Endothelial cell of umbilical vein (primary cell): ENCODE data around the gene ROBO2. TPM values are rescaled to one million over a fixed set of nuclear protein-coding genes. Genes with fewer than 3 reads are reported as not detected.

Experiments used
- BruUV-seq: library from RNA; stranded (reverse); fragments of 400-500 nt; replicated peaks from 2 replicates; lab custom pipeline; 2021; lab: Mats Ljungman, UMichigan
- CTCF ChIA-PET: fragments of 300-600, 350-600 bp; sonication (Branson Sonifier 250); formaldehyde crosslinking; loops from one replicate; lab custom pipeline; 2021; ENCODE audit warnings: antibody characterized with exemption, inconsistent platforms; lab: Charles Lee
- POLR2A ChIA-PET: fragments of 300-600, 350-600 bp; sonication (Branson Sonifier 250); formaldehyde crosslinking; loops from one replicate; lab custom pipeline; 2021; ENCODE audit warnings: antibody characterized with exemption, inconsistent platforms; lab: Charles Lee
- DNase-seq: peaks from one replicate; pipeline ENCODE4 v3.0.0-alpha.2; 2011; ENCODE audit warnings: low read depth, low spot score
- FAIRE-seq: peaks from 2 replicates; lab custom pipeline; 2011; peaks lifted over from hg19 to GRCh38; lab: Jason Lieb, UNC
- H2AFZ ChIP-seq: 2 replicates; pipeline ENCODE4 v1.6.0; 2012; ENCODE audit warnings: low read depth, low read length, control low read depth, inconsistent platforms
- H3K27ac ChIP-seq: 2 replicates; pipeline ENCODE4 v1.5.1; 2011; ENCODE audit warnings: low read depth, mild to moderate bottlenecking, control low read depth, low read length, moderate library complexity; ENCODE audit not compliant: insufficient read depth
- H3K27me3 ChIP-seq, 2 experiments: 2 replicates each; pipeline versions ENCODE4 v1.6.0 to v1.6.1; 2011; ENCODE audit warnings: low read length in 2 of 2, mixed read lengths in 1 of 2; ENCODE audit not compliant: control insufficient read depth in 2 of 2, insufficient read depth in 2 of 2
- H3K36me3 ChIP-seq, 2 experiments: 2 replicates in 1 of 2; 3 replicates in 1 of 2; pipeline ENCODE4 v1.5.1; 2011; ENCODE audit warnings: low read length in 2 of 2, mild to moderate bottlenecking in 1 of 2, moderate library complexity in 1 of 2; ENCODE audit not compliant: control insufficient read depth in 2 of 2, insufficient read depth in 2 of 2; ENCODE audit errors: extremely low read depth in 1 of 2
- H3K4me1 ChIP-seq: 3 replicates; pipeline ENCODE4 v1.5.1; 2011; ENCODE audit warnings: mild to moderate bottlenecking, low read length; ENCODE audit not compliant: control insufficient read depth, insufficient read depth; ENCODE audit errors: extremely low read depth
- H3K4me2 ChIP-seq: 2 replicates; pipeline ENCODE4 v1.6.1; 2011; ENCODE audit warnings: low read length, control low read depth, mixed read lengths; ENCODE audit not compliant: insufficient read depth
- H3K4me3 ChIP-seq, 3 experiments: fragments of 200-600 bp in 1 of 3; sonication (generic), shearing (Covaris generic) in 1 of 3; replicated peaks in 1 of 3; 2 replicates each; pipeline ENCODE4 v1.5.1; 2011 to 2016; ENCODE audit warnings: control low read depth in 3 of 3, low read length in 3 of 3, mild to moderate bottlenecking in 2 of 3, inconsistent platforms in 1 of 3, low read depth in 1 of 3, moderate library complexity in 1 of 3; ENCODE audit not compliant: insufficient read depth in 1 of 3
- H3K79me2 ChIP-seq: 2 replicates; pipeline ENCODE4 v1.6.0; 2012; ENCODE audit warnings: low read length, inconsistent platforms; ENCODE audit not compliant: control insufficient read depth, insufficient read depth
- H3K9ac ChIP-seq: replicated peaks from 2 replicates; pipeline ENCODE3; 2011; ENCODE audit warnings: low read length, control low read depth; ENCODE audit not compliant: insufficient read depth; ENCODE audit errors: extremely low read depth
- H3K9me1 ChIP-seq: replicated peaks from 3 replicates; pipeline ENCODE4 v1.6.0; 2011; ENCODE audit warnings: mild to moderate bottlenecking, low read length; ENCODE audit not compliant: control insufficient read depth, insufficient read depth; ENCODE audit errors: extremely low read depth
- H3K9me3 ChIP-seq: replicated peaks from 2 replicates; pipeline ENCODE4 v1.5.1; 2012; ENCODE audit warnings: low read length, inconsistent platforms; ENCODE audit not compliant: control insufficient read depth, insufficient read depth
- H4K20me1 ChIP-seq: replicated peaks from 2 replicates; pipeline ENCODE3; 2011; ENCODE audit warnings: mild to moderate bottlenecking, low read length; ENCODE audit not compliant: control insufficient read depth, insufficient read depth; ENCODE audit errors: extremely low read depth
- CTCF ChIP-seq, 2 donors: IDR thresholded peaks; 1 replicate in 1 of 2; 2 replicates in 1 of 2; pipeline ENCODE4 v1.5.1; 2011; ENCODE audit warnings: low read length in 2 of 2, mild to moderate bottlenecking in 2 of 2, moderate library complexity in 2 of 2, control low read depth in 1 of 2, inconsistent platforms in 1 of 2, low read depth in 1 of 2; ENCODE audit not compliant: insufficient read depth in 1 of 2; ENCODE audit errors: extremely low read depth in 1 of 2
- EZH2 ChIP-seq: IDR thresholded peaks from 2 replicates; pipeline ENCODE4 v1.6.1; 2012; ENCODE audit warnings: borderline replicate concordance, low read depth, mild to moderate bottlenecking, moderate library complexity, low read length, inconsistent platforms; ENCODE audit not compliant: severe bottlenecking
- FOS ChIP-seq: IDR thresholded peaks from 2 replicates; pipeline ENCODE4 v1.6.1; 2011; ENCODE audit warnings: mild to moderate bottlenecking, low read length, moderate library complexity, borderline replicate concordance; ENCODE audit not compliant: insufficient read depth
- GATA2 ChIP-seq: IDR thresholded peaks from 2 replicates; pipeline ENCODE4 v1.7.0; 2011; ENCODE audit warnings: low read depth, mild to moderate bottlenecking, moderate library complexity, mixed read lengths, low read length; ENCODE audit not compliant: insufficient read length, insufficient read depth
- JUN ChIP-seq: IDR thresholded peaks from 2 replicates; pipeline ENCODE4 v1.6.1; 2011; ENCODE audit warnings: borderline replicate concordance, low read depth; ENCODE audit not compliant: insufficient read length, insufficient read depth
- MAX ChIP-seq: IDR thresholded peaks from 2 replicates; pipeline ENCODE4 v1.6.1; 2011; ENCODE audit not compliant: insufficient read depth, insufficient read length
- MYC ChIP-seq: IDR thresholded peaks from one replicate; pipeline ENCODE4 v1.6.1; 2011; ENCODE audit warnings: mild to moderate bottlenecking, low read depth, low read length
- POLR2A ChIP-seq: IDR thresholded peaks from 2 replicates; pipeline ENCODE4 v1.6.1; 2012; ENCODE audit warnings: low read depth, mild to moderate bottlenecking, control low read depth, low read length
- POLR2AphosphoS5 ChIP-seq: IDR thresholded peaks from 2 replicates; pipeline ENCODE4 v1.6.1; 2012; ENCODE audit warnings: low read depth, mild to moderate bottlenecking, control low read depth, low read length, moderate library complexity; ENCODE audit not compliant: insufficient read depth
- dilution Hi-C: fragments of 300-500 bp; cut with MboI; formaldehyde crosslinking; loops from one replicate; pipeline ENCODE4 v1.15.0; 2019; ENCODE audit warnings: low sequenced_read_pairs; ENCODE audit not compliant: extremely low pct_ligation_motif_present
- intact Hi-C: fragments of 100-400 bp; cut with micrococcal nuclease; formaldehyde crosslinking; loops from one replicate; pipeline ENCODE4 v1.10.0; 2022
- polyA plus RNA-seq, 4 experiments: library from polyadenylated mRNA; depleted of rRNA in 3 of 4; stranded (reverse) in 3 of 4; unstranded in 1 of 4; fragments of >200 nt; gene quantifications; 2 replicates each; pipeline versions ENCODE4 v1.2.1 to v1.2.3, GENCODE V29; 2011 to 2012; ENCODE audit warnings: missing spikeins in 1 of 4
- total RNA-seq: library from RNA; stranded (reverse); gene quantifications from 2 replicates; pipeline ENCODE4 v1.2.3, GENCODE V29; 2021

Gene ROBO2
- total and polyA plus RNA-seq, 2 donors (not counting 3 experiments of a cell fraction or from before 2014, with no cell fraction given): not detected

GRCh38 chr3:77539677-77540076, 499.8 kb downstream of the ROBO2 start:
- no TSS peak for BruUV-seq
- POLR2A ChIA-PET: no interaction called here
- no peak for FAIRE-seq

More at GRCh38 chr3:77539677-77540076, 499.8 kb downstream of the ROBO2 start:
- H3K27me3 ChIP-seq: no peaks in the 10 kb centered on the region
- DNase-seq: no peak
- no peaks in the 10 kb centered on the region for H3K79me2 ChIP-seq
- no peak overlapping the region for H3K4me3 ChIP-seq
- no peaks in the 10 kb centered on the region for H4K20me1 ChIP-seq
- no peak overlapping the region for H2AFZ ChIP-seq
- no peaks in the 10 kb centered on the region for H3K9me1 ChIP-seq
- dilution Hi-C loops (no loop called here), intact Hi-C loops (no loop called here)
- no peaks in the 10 kb centered on the region for H3K36me3 ChIP-seq
- no peaks in the 10 kb centered on the region for H3K9me3 ChIP-seq
- no peak overlapping the region for H3K4me2 ChIP-seq
- TF ChIP-seq POLR2A: no peak
- no peak for TF ChIP-seq EZH2
- no peak for TF ChIP-seq JUN
- no peak for TF ChIP-seq POLR2AphosphoS5
- no peak for TF ChIP-seq FOS
- no peak for TF ChIP-seq MYC
- TF ChIP-seq CTCF (IDR thresholded peaks at IDR 0.05; ENCODE audit: extremely low read depth in 1 of 2, insufficient read depth in 1 of 2, low read depth in 1 of 2, low read length in 2 of 2): no peak
- TF ChIP-seq GATA2: no peak
- no peak for TF ChIP-seq MAX
- no peak overlapping the region for H3K9ac ChIP-seq
- H3K4me1 ChIP-seq: no peaks in the 10 kb centered on the region
- H3K27ac ChIP-seq: no peak overlapping the region
- CTCF ChIA-PET: no interaction called here
